Effector memory CD4-positive, alpha-beta T cell (primary cell): Measurements from ENCODE around the gene KDM7A.

ENCODE experiments used
- DNase-seq, 3 donors: peaks; one replicate each; pipeline ENCODE4 v3.0.0-alpha.2; 2020
- H3K27ac ChIP-seq: 2 replicates; pipeline ENCODE4 v1.7.0; 2013; ENCODE audit warnings: mild to moderate bottlenecking, low read length, moderate library complexity; ENCODE audit not compliant: insufficient read depth, poor library complexity, severe bottlenecking
- H3K27me3 ChIP-seq: replicated peaks from 2 replicates; pipeline ENCODE4 v1.7.0; 2013; ENCODE audit warnings: mild to moderate bottlenecking, low read length; ENCODE audit not compliant: insufficient read depth, control insufficient read depth, poor library complexity, severe bottlenecking
- H3K36me3 ChIP-seq: 2 replicates; pipeline ENCODE4 v1.7.0; 2013; ENCODE audit warnings: mild to moderate bottlenecking, low read length, moderate library complexity; ENCODE audit not compliant: control insufficient read depth, insufficient read depth
- H3K4me1 ChIP-seq: 2 replicates; pipeline ENCODE4 v1.7.0; 2013; ENCODE audit warnings: low read length, mild to moderate bottlenecking; ENCODE audit not compliant: control insufficient read depth, insufficient read depth, poor library complexity, severe bottlenecking
- H3K4me3 ChIP-seq: 2 replicates; pipeline ENCODE4 v1.7.0; 2013; ENCODE audit warnings: low read length, low read depth, mild to moderate bottlenecking; ENCODE audit not compliant: insufficient read depth, poor library complexity, severe bottlenecking
- H3K9me3 ChIP-seq: 2 replicates; pipeline ENCODE4 v1.7.0; 2013; ENCODE audit warnings: mild to moderate bottlenecking, low read length, moderate library complexity; ENCODE audit not compliant: control insufficient read depth

KDM7A gene

DNA sequence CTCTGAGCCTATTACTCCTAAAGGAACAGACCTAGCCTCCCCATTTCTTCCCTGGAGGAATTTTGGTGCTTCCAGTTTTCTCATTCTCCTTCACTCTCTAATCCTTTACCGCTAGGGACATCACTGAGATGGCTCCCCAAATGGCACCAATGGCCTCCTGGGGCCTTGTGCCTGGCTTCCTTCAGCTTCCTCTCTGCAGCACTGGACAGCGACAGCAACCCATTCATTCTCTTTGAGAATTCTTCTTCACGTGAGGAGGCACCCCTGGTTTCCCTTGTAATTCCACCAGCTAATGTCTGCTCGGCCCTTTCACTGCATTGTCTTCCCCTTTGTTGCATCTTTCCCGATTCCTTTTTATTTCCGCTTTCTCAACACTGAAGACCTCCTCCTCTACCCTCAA lies 24.6 kb upstream of the KDM7A start:
- H3K27ac ChIP-seq, result no peak overlapping the region
- no peaks in the 10 kb centered on the region for H3K36me3 ChIP-seq
- H3K4me3 ChIP-seq, result no peak overlapping the region
- no peak for DNase-seq
- H3K27me3 ChIP-seq, result no peaks in the 10 kb centered on the region
- no peaks in the 10 kb centered on the region for H3K9me3 ChIP-seq
- no peaks in the 10 kb centered on the region for H3K4me1 ChIP-seq

DNA sequence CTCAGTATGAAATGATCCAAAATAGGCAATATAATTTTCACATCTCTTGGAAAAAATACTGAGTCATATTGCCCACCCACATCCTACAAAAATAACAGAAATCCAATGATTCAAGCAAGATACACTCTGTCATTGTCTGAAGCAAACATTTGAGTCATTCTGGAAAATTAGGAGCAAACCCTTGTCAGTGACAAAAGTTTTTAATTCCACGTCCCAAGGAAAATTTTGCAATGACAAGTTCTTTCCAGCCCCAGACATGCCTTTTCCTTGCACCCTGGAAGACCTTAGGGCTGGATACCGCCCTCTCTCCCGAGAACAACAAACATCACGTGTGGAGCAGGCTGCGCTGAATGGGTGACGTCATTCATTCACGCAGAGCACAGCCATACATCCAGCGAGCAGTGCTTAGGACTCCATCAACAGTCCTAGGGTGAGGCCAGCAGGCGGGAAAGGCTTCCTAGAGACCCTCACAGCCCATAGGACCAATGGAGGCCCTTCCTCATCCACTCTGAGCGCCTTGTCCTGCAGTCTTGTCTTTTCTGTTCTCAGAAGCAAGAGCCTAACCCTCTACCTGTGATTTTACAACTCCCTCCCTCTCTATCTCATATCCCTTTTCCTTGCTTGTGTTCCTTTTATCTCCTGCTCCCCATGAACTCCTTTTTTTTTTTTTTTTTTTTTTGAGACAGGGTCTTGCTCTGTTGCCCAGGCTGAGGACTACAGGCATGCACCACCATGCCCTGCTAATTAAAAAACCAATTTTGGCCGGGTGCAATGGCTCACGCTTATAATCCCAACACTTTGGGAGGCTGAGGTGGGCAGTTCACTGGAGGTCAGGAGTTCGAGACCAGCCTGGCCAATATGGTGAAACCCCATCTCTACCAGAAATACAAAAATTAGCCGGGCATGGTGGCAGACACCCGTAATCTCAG lies 23.5 kb upstream of the KDM7A start:
- Histone ChIP-seq H3K4me3 (no peak overlapping the region), H3K9me3 (no peaks in the 10 kb centered on the region), H3K4me1 (no peaks in the 10 kb centered on the region), H3K27me3 (no peaks in the 10 kb centered on the region), H3K36me3 (no peaks in the 10 kb centered on the region), H3K27ac (no peak overlapping the region)
- no peak for DNase-seq

DNA sequence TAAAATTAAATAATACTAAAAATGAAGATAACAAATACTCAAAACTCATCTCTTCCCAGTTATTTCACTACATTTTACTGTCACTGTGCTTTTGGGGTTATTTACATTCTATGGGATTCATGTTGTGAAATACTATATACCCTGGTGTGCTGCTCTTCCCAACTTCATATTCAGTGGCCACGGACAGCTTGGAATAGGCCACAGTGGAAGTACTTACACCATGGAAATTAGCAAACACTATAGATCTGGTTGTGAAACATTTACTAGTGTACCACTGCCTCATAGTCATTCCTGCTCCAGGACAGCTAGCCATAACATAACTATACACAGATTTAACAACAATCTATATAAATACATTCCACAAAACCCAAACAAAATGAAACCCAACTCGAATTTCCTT lies 21.2 kb upstream of the KDM7A start:
- no peaks in the 10 kb centered on the region for H3K9me3 ChIP-seq
- no peaks in the 10 kb centered on the region for H3K4me1 ChIP-seq
- H3K27ac ChIP-seq, result no peak overlapping the region
- no peak overlapping the region for H3K4me3 ChIP-seq
- H3K36me3 ChIP-seq, result no peaks in the 10 kb centered on the region
- no peaks in the 10 kb centered on the region for H3K27me3 ChIP-seq
- no peak for DNase-seq

DNA sequence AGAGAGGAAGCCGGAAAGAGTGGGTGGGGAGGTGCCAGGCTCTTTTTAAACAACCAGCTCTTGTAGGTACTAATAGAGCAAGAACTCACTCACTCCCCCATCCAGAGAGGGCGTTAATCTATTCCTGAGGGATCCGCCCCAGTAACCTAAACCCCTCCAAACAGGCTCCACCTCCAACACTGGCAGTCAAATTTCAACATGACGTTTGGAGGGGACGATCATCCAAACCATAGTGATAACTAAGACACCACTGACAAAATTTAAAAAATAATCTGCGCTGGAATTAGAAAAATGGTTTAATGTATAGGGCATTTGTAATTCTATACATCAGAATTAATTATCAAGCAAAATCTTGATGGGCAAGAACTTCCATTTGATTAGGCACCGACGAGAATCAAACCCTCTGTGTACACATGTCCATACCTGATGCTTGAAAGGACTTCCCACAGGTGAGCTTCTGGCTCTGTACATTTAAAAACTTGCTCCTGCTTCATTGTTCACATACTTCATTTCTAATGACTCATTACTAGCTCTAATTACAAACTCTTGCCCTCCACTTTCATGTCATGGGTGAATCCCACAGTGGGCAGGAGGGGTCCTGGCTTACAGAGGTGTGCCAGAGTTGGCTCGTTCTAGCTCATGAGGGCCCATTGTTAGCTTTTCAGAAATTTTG lies 20.6 kb upstream of the KDM7A start:
- Histone ChIP-seq H3K4me3 (no peak overlapping the region), H3K9me3 (no peaks in the 10 kb centered on the region), H3K36me3 (no peaks in the 10 kb centered on the region), H3K27me3 (no peaks in the 10 kb centered on the region), H3K4me1 (no peaks in the 10 kb centered on the region), H3K27ac (no peak overlapping the region)
- no peak for DNase-seq

DNA sequence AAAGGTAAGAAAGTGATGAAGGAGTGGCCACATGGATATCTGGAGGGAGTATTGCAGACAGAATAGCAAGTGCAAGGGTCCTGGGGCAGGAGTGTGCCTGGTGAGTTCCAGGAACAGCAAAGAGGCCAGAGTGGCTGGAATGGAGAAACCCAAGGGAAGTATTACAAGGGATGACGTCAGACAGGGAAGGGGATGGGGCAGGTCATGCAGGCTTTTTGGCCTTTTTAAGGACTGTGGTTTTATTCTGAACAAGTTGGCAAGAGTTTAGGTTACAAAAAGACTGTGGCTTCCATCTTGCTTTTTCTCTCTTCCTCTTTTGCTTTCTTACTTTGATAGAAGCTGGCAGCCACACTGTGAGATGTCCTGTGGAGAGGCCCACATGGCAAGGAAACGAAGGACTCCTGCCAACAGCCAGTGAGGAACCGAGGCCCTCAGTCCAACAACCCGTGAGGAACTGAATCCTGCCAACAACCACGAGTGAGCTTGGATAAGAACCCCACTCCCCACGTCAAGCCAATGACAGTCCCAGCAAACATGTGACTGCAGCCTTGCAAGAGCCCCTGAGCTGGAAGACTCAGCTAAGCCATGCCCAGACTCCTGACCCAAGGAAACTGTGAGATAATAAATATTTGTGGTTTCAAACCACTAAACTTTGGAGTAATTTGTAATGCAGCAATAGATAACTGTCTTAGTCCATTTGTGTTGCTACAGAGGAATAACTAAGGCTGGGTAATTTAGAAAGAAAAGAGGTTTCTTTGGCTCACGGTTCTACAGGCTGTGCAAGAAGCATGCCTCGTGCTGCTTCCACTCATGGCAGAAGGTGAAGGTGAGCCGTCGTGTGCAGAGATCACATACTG lies 19.8 kb upstream of the KDM7A start:
- H3K9me3 ChIP-seq, result no peaks in the 10 kb centered on the region
- DNase-seq, result no peak
- no peaks in the 10 kb centered on the region for H3K27me3 ChIP-seq
- no peaks in the 10 kb centered on the region for H3K36me3 ChIP-seq
- H3K4me3 ChIP-seq, result no peak overlapping the region
- H3K4me1 ChIP-seq, result no peaks in the 10 kb centered on the region
- H3K27ac ChIP-seq, result no peak overlapping the region

DNA sequence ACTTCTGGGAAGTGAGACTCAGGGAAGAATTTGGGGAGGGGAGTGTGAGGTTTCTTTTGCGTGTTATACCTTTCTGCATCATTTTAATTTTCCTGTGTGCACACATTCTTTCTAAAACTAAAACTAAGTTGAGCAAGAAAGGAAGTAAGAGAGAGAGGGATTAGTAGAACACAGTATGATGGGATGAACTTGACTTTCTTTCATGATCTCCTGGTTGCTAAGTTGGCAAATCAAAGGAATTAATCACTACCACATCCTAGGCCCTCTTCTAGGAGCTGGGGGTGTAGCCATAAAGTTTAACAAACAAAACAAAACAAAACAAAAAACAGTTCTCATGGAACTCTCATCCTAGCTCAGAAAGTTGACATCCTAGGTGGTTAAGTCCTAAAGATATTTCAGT lies 19.1 kb upstream of the KDM7A start:
- H3K36me3 ChIP-seq, result no peaks in the 10 kb centered on the region
- H3K9me3 ChIP-seq, result no peaks in the 10 kb centered on the region
- no peak for DNase-seq

DNA sequence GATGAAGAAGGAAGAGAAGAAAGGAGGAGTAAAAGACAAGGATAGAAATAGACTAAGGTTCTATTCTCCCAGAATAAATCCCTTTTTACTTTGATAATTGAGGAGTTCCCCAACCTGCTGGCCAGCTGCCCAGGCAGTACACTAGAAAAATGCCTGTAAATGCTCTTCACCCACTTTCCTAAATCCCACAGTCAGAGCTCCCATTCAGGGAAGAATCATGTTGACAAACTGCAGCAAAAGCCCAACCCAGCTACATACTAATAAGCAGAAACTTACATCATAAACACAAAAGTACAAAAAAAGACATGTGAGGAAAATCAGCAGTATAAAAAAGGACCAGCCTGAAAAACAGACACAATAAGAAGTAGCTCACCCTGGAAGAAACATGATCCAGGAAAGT lies 15.8 kb upstream of the KDM7A start:
- Histone ChIP-seq H3K9me3 (no peaks in the 10 kb centered on the region), H3K4me1 (no peaks in the 10 kb centered on the region), H3K36me3 (no peaks in the 10 kb centered on the region), H3K27me3 (no peaks in the 10 kb centered on the region), H3K27ac (no peak overlapping the region), H3K4me3 (no peak overlapping the region)
- DNase-seq, result no peak

More for the DNA sequence above, 19.1 kb upstream of the KDM7A start:
- H3K27me3 ChIP-seq, result no peaks in the 10 kb centered on the region
- H3K4me3 ChIP-seq, result no peak overlapping the region
- no peak overlapping the region for H3K27ac ChIP-seq
- H3K4me1 ChIP-seq, result no peaks in the 10 kb centered on the region

DNA sequence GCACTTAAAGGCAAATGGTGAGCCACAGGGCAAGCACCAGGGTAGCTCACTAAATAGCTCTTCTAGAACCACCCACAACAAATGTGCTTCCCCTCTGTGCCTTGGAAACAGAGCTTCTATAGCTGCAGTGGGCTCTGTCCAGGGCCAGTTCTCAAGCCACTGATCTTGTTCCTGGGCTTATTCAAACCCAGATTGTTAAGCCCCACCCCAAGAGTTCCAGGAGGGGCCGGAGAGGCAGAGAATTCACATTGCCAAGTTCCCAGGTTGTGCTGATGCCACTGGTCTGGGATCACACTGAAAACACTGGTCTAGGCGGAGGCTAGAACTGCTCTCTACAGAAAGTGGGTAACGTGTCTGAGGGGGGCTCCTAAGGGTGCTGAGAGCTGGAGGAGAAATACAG lies 15.4 kb upstream of the KDM7A start:
- Histone ChIP-seq H3K27ac (no peak overlapping the region), H3K27me3 (no peaks in the 10 kb centered on the region), H3K36me3 (no peaks in the 10 kb centered on the region), H3K9me3 (no peaks in the 10 kb centered on the region), H3K4me3 (no peak overlapping the region), H3K4me1 (no peaks in the 10 kb centered on the region)
- no peak for DNase-seq

DNA sequence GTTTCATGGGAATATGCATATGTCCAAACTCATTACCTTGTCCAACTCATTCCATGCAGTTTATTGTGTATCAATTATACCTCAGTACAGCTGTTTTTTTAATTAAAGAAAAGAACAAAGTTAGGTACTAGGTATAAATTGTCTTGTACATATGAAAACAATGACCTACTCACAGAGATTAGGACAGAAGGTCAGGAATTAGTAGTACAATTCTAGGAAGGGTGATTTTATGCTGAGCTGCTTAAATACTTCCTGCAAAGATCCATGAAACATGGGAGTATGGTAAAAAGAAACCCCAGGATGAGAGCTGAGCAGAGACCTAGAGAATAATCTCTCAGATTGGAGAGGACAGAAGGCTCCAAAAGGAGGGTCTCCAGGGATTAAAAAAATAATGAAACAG lies 13.8 kb upstream of the KDM7A start:
- DNase-seq, result no peak
- Histone ChIP-seq H3K27ac (no peak overlapping the region), H3K27me3 (no peaks in the 10 kb centered on the region), H3K4me1 (no peaks in the 10 kb centered on the region), H3K9me3 (no peaks in the 10 kb centered on the region), H3K4me3 (no peak overlapping the region), H3K36me3 (no peaks in the 10 kb centered on the region)
